GM18505 (cell line): Measurements from ENCODE around the gene STRN.
"Not testable (repeated sequence)": the region's sequence is repeated elsewhere in the genome, so short reads cannot be mapped to it uniquely, and the experiment has no call there.

Experiments used
- ATAC-seq: cut with Tn5 transposase; IDR thresholded peaks from one replicate; pipeline ENCODE4 v1.9.1; 2021; ENCODE audit not compliant: unreplicated experiment
- POLR2A ChIP-seq: IDR thresholded peaks from 4 replicates; pipeline ENCODE4 v1.6.1; 2011; ENCODE audit warnings: borderline replicate concordance; ENCODE audit not compliant: insufficient read depth, insufficient read length; ENCODE audit errors: extremely low read depth

The STRN gene

GRCh38 chr2:36912695-36913094 lies 53.6 kb downstream of the STRN start:
- no peak for TF ChIP-seq POLR2A
- ATAC-seq, result no peak

DNA sequence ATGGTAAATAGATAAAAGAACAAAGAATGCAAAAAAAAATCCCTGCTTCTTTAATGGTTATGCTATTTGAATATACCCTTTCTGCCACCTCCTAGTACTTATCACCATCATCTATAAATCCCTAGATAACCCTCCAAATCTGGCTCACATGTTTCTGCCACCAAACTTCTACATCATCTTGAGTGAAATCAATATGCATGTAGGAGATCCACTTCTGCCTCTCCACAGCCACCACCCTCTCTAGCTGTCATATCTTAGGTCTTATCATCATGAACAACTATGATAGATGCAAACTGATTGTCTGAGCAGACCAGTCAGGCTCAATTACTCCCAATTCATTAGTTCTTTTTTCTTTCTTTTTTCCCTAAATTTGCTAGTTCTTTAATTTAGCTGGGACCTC lies 55.3 kb downstream of the STRN start:
- no peak for ATAC-seq
- no peak for TF ChIP-seq POLR2A

DNA sequence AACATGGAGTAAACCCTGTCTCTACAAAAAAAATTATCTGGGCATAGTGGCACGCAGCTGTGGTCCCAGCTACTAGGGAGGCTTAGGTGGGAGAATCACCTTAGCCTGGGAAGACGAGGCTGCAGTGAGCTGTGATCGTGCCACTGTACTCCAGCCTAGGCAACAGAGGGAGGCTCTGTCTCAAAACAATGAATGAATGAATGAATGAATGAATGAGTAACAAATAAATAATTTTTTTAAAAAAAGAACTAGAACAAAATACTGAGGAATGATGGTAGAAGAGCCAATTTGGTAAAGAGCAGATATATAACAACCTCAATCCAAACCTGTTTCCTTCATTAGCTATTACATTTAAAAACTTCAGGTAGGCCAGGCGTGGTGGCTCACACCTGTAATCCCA lies 60.1 kb downstream of the STRN start:
- ATAC-seq, result no peak
- TF ChIP-seq POLR2A, result no peak

DNA sequence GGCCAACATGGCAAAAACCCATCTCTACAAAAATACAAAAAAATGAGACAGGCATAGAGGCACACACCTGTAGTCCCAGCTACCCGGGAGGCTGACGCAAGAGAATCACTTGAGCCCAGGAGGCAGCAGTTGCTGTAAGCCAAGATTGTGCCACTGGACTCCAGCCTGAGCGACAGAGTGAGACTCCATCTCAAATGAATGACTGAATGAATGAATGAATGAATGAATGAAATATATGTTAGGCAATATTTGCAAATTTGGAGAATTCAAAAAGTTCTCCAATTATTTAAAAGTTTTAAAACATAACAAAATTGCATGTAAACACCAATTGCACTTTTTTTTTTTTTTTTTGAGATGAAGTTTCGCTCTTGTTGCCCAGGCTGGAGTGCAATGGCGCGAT lies 61.7 kb downstream of the STRN start:
- TF ChIP-seq POLR2A, result no peak
- no peak for ATAC-seq

DNA sequence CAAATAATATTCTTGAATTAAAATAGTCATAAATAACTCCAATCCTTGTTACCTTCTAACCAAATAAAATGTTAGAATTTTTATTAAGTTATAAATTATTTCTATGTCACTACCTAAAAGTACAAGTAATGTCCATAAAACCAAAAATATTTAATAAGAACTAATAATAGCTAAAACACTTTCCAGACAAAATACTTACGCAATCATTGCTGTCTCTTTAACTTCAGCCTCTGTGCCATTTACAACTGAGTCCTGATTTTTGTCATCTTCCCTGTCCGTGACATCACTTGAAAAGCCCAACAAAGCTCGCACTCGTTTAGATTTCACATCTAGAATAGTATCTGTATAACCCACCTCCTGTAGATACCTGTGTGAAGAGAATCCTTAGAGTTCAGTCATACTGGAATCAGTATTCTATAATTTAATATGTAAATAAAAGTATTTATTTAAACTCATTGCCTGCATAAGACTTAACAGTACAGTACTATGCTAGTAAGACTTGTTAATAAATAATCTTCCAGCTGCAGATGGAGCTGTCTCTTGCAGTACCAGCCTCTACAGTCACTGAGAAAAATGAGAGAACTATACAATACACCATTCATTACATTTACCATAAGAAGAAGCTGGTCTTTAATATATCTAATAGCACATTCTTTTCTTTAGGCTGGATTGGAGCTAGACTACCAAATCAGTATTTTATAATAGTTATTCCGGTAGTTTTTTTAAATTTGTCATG lies 63.8 kb downstream of the STRN start:
- TF ChIP-seq POLR2A, result no peak
- ATAC-seq, result no peak

DNA sequence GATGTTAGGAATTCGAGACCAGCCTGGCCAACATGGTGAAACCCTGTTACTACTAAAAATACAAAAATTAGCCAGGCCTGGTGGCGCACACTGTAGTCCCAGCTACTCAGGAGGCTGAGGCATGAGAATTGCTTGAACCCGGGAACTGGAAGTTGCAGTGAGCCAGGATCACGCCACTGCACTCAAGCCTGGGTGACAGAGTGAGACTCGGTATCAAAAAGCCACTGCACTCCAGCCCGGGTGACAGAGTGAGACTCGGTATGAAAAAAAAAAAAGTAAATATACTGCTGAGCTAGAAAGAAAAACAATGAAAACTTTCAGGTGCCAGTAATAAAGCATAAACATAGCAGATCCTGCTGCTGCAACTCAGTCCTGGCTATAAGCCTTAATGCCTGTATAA lies 73.5 kb downstream of the STRN start:
- TF ChIP-seq POLR2A, result no peak
- no peak for ATAC-seq

DNA sequence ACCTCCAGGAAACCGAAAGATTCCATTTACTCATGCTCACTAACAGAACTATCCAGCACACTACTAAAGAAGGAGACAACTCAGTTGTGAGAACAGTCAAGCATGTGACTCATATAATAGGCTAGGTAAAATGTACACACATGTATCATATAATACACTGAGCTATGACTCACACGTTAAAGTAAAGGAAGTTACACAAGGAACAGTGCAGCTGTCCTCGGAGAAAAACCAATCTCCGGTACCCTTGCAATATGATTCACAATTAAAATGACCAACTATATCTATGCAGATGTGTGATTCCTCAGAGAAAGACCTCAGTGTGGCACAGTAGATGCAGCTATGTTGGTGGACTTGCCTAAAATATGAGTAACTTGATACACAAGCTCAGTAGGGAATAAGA lies 76.5 kb downstream of the STRN start:
- no peak for ATAC-seq
- TF ChIP-seq POLR2A, result no peak

DNA sequence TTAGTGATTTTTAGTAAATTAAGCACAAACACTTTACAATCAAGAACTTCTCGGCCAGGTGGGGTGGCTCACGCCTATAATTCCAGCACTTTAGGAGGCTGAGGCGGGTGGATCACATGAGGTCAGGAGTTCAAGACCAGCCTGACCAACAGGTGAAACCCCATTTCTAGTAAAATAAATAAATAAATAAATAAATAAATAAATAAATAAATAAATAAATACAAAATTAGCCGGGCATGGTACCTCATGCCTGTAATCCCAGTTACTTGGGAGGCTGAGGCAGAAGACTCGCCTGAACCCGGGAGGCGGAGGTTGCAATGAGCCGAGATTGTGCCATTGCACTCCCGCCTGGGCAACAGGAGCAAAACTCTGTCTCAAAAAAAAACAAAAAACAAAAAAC lies 79.2 kb downstream of the STRN start:
- not testable (repeated sequence) for ATAC-seq

GRCh38 chr2:36886664-36887063 lies 79.7 kb downstream of the STRN start:
- TF ChIP-seq POLR2A, result no peak
- ATAC-seq, result no peak

GRCh38 chr2:36885605-36886004 lies 80.7 kb downstream of the STRN start:
- ATAC-seq, result no peak

DNA sequence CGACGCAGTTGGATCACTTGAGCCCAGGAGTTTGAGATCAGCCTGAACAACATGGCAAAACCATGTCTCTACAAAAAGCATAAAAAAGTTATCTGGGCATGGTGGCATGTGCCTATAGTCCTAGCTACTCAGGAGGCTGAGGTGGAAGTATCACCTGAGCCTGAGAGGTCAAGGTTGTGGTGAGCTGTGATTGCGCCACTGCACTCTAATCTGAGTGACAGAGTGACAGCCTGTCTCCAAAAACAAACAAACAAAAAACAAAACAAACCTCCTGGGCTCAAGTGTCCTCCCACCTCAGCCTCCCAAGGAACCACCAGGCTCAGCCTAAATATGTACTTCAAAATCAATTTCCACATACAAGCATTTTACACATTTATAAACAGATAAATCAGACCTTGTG lies 83.8 kb downstream of the STRN start:
- ATAC-seq, result no peak
- TF ChIP-seq POLR2A, result no peak

More at GRCh38 chr2:36885605-36886004, 80.7 kb downstream of the STRN start:
- TF ChIP-seq POLR2A, result no peak

DNA sequence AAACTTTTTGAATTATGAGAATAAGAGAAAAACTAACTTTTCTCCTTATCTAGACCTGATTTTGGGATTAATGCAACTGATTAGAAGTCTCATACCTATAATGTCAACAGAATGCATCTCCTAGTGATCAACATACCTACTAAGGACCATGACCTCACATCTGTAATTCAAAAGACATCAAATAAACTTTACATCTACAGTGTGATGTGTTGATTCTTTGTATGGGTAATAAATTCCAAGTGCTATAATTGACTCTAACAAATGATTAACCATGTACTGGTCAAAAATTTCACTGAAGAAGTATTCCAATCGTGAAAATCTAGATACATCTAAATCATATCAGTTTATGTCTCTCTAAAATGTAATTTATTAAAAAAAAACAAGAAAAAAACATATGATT lies 84.5 kb downstream of the STRN start:
- no peak for ATAC-seq
- no peak for TF ChIP-seq POLR2A

DNA sequence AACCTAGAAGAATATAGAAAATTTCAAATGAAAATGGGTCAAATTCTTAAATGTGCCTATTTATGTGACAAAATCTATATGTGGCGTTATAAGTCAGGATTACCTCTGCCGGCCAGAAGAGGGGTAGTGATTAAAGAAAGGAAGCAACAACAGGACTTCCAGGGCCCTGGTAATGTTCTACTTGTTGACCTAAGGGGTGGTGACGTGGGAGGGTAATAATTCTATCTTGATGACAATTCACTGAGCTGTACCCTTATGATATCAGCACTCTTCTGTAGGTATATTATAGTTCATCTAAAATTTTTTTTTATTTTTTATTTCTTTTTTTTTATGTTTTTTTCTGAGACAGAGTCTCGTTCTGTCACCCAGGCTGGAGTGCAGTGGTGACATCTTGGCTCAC lies 87.9 kb downstream of the STRN start:
- ATAC-seq, result no peak
- no peak for TF ChIP-seq POLR2A

- ATAC-seq, result no peak
- TF ChIP-seq POLR2A, result no peak
Observed at GRCh38 chr2:36871068-36871707, 95.1 kb downstream of the STRN start.
